Parathyroid adenoma (tissue), 2 donors: ENCODE results near the gene LHFPL3.

Source experiments
- H2AFZ ChIP-seq: fragments of 300-600 bp; sonication (generic); one replicate; pipeline ENCODE4 v1.7.0; 2017; ENCODE audit warnings: antibody characterized with exemption, mild to moderate bottlenecking
- H3K27ac ChIP-seq: fragments of 300-600 bp; sonication (generic); one replicate; pipeline ENCODE4 v1.7.0; 2017
- H3K27me3 ChIP-seq: fragments of 300-600 bp; sonication (generic); one replicate; pipeline ENCODE4 v1.7.0; 2017; ENCODE audit warnings: low read length; ENCODE audit not compliant: control insufficient read depth, insufficient read depth
- H3K36me3 ChIP-seq: fragments of 300-600 bp; sonication (generic); one replicate; pipeline ENCODE4 v1.7.0; 2017; ENCODE audit warnings: low read length; ENCODE audit not compliant: control insufficient read depth, insufficient read depth
- H3K4me1 ChIP-seq: fragments of 300-600 bp; sonication (generic); one replicate; pipeline ENCODE4 v1.7.0; 2017; ENCODE audit warnings: control low read depth
- H3K4me2 ChIP-seq: fragments of 300-600 bp; sonication (generic); one replicate; pipeline ENCODE4 v1.7.0; 2017; ENCODE audit warnings: low read length
- H3K4me3 ChIP-seq: fragments of 300-600 bp; sonication (generic); one replicate; pipeline ENCODE4 v1.7.0; 2017; ENCODE audit warnings: low read depth, low read length
- H3K79me2 ChIP-seq: fragments of 300-600 bp; sonication (generic); one replicate; pipeline ENCODE4 v1.7.0; 2017; ENCODE audit warnings: control low read depth
- H3K9ac ChIP-seq: fragments of 300-600 bp; sonication (generic); one replicate; pipeline ENCODE4 v1.7.0; 2017; ENCODE audit warnings: mild to moderate bottlenecking
- H3K9me3 ChIP-seq: fragments of 300-600 bp; sonication (generic); one replicate; pipeline ENCODE4 v1.7.0; 2017; ENCODE audit warnings: low read length; ENCODE audit not compliant: control insufficient read depth
- TF ChIP-seq, protein P1 (sequence below): fragments of 300-600 bp; sonication (generic); IDR thresholded peaks from one replicate; pipeline ENCODE4 v1.7.0; 2017; ENCODE audit warnings: antibody characterized with exemption, mild to moderate bottlenecking
- donor health status: primary hyperparathyroidism.

LHFPL3 gene

DNA sequence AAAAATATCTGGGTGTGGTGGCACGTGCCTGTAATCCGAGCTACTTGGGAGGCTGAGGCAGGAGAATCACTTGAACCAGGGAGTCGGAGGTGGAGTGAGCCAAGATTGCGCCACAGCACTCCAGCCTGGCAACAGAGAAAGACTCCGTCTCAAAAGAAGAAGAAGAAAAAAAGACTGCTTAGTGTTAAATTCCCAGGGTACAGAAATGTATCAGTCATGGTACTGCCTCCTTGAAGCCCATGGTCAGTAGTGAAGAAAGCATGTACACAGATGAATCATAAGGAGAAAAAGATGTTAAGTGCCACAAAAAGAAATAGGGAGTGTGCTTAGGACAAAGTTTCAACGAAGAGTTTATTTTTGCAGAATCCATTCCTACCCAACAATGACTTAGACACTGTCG lies 623.1 kb downstream of the LHFPL3 start:
- TF ChIP-seq, protein P1, sequence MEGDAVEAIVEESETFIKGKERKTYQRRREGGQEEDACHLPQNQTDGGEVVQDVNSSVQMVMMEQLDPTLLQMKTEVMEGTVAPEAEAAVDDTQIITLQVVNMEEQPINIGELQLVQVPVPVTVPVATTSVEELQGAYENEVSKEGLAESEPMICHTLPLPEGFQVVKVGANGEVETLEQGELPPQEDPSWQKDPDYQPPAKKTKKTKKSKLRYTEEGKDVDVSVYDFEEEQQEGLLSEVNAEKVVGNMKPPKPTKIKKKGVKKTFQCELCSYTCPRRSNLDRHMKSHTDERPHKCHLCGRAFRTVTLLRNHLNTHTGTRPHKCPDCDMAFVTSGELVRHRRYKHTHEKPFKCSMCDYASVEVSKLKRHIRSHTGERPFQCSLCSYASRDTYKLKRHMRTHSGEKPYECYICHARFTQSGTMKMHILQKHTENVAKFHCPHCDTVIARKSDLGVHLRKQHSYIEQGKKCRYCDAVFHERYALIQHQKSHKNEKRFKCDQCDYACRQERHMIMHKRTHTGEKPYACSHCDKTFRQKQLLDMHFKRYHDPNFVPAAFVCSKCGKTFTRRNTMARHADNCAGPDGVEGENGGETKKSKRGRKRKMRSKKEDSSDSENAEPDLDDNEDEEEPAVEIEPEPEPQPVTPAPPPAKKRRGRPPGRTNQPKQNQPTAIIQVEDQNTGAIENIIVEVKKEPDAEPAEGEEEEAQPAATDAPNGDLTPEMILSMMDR = no peak
- H3K9ac ChIP-seq = no peak overlapping the region
- no peak overlapping the region for H3K4me2 ChIP-seq
- H3K4me1 ChIP-seq = no peaks in the 10 kb centered on the region
- H3K36me3 ChIP-seq = no peaks in the 10 kb centered on the region
- H3K9me3 ChIP-seq = no peaks in the 10 kb centered on the region
- H3K27ac ChIP-seq = no peak overlapping the region
- no peak overlapping the region for H3K4me3 ChIP-seq
- no peaks in the 10 kb centered on the region for H3K79me2 ChIP-seq
- H3K27me3 ChIP-seq = no peaks in the 10 kb centered on the region
- no peak overlapping the region for H2AFZ ChIP-seq

DNA sequence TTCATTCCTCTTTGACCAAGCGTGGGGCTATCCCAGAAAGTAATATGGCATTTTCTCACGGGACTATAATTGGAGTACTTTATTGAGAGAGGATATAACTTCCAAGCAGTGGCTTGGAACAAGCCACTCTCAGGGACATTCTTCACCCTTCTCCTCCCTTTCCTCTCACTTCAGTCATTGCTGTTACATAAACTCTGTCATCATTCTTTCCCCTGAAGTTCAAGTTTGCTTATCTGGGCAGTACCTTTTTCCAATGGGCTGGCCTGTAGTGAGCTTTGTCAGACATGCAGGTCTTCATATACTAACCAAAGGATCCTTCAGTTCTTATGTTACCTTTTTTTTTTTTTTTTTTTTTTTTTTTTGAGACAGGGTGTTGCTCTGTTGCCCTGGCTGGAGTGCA lies 626.9 kb downstream of the LHFPL3 start:
- Histone ChIP-seq H3K4me1 (no peaks in the 10 kb centered on the region), H3K4me3 (no peak overlapping the region), H3K36me3 (no peaks in the 10 kb centered on the region), H3K79me2 (no peaks in the 10 kb centered on the region), H3K27me3 (no peaks in the 10 kb centered on the region), H3K27ac (no peak overlapping the region), H3K9ac (no peak overlapping the region), H3K9me3 (no peaks in the 10 kb centered on the region), H2AFZ (no peak overlapping the region), H3K4me2 (no peak overlapping the region)
- TF ChIP-seq, protein P1 = no peak
